GDM1 (cell line): ENCODE results near the gene DUSP22.

ENCODE experiments used
- DNase-seq: peaks from one replicate; lab custom pipeline; 2025; lab: John Stamatoyannopoulos, UW

DUSP22 gene

DNA sequence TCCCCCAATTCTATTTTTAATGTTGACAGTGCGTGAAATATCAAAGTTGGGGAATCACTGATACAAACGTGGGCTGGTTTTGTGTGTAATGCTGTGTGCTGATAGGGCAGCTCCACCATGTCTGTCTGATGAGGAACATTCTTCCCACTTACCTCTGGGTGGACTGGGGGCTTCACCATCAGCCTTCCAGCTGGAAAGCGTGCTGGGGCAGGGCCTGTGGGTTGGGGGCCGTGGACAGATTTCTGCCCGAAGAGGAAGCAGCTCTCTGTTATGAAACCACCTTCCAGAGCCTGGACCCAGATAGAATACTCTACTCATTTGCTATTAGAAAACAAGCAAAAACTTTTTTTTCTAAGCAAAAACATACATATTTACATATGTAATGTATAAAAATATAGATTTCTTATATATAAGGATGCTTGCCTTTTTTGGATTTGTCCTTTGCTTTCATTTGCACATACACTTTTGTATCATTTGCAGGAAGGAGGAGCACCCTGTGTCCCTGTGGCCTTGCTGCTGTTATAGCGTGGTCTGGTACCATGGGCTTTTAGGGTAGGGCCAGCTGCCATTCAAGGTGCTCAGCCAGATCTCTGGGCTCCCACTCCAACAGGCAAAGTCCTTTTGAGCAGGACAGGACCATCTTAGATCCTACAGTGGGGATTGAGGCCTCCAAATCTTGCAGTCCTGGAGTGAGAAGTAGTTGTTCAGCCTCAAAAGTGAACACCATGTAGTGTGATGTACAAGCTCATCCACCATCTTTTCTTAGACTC lies 48.1 kb downstream of the DUSP22 start:
- DNase-seq, result no peak

GRCh38 chr6:340991-341827 lies 48.9 kb downstream of the DUSP22 start:
- no peak for DNase-seq

DNA sequence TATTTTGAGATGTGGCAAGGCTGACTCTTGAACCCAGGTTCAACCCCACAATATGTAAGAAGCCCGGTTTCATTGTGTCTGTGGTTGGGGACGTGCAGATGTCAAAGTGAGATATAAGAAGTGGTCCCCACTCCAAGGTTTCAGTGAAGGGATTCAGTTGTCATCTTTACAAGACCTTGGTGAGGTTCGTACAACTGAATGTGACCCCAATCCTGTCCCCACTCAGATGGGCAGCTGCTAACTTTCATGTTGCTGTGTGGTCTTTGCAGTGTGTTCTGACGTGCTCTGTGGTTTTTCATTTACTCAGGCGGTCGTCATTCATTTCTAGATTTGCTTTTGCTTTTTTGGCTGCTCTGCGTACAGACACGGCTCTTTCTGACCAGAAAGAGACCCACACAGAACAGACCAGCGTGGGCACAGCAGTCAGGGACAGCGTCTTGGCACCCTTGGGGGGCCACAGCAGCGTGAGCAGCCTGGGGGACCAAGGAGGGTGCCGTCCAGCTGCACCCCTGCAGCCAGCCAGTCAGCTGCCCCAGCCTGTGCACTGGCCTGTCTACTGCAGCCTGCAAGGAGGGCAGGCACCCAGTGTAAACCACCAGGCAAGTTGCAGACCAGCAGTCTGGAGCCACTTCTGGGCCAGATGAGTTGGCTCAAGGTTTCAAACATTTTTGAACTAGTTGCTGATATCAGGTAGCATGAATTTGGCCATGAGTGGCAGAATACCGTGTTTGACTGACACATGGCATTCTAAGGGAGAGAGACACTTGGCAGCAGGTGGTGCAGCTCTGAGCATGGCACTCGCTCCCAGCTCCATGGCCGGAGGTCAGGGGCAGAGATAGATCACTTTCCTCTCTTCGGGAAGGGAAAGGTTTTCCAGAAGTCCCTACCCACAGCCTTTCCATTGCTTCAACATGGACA lies 49.9 kb downstream of the DUSP22 start:
- DNase-seq, result no peak

- DNase-seq, result no peak
Measured at GRCh38 chr6:342832-343179, 50.5 kb downstream of the DUSP22 start.

- no peak for DNase-seq
Measured at GRCh38 chr6:343226-343935, 51.1 kb downstream of the DUSP22 start.

DNA sequence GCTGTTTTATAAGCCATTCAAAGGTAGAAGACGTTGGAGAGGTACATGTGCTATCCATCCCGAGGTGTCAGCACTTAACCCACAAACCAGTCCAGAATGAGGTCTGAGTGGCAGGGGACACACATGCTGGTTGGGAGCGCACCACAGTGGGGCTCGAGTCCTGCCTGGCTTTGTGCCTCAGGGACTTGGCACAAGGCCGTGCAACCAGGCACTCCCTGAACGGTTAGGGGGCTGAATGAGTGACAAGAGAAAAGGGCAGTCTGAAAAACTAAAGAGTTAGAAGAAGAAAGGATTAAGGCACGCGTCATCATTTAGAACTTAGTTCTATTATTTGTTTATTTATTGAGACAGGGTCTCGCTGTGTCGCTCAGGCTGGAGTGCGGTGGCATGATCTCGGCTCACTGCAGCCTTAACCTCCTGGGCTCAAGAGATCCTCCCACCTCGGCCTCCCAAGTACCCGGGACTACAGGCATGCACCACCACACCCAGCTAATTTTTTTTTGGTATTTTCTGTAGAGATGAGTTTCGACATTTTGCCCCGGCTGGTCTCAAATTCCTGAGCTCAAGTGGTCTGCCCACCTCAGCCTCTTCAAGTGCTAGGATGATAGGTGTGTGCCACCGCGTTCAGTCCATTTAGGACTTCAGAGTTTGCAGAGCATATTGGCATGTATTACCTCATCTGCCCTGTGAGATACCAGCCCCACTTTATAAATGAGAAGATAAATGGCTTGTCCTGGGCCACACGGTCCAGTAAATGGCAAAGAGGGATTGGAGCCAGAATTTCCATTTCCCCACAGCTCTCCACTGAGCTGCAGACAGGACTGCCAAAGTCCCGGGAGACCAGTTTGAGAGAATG lies 51.9 kb downstream of the DUSP22 start:
- DNase-seq, result no peak

GRCh38 chr6:344816-345340 lies 52.6 kb downstream of the DUSP22 start:
- no peak for DNase-seq

GRCh38 chr6:345747-346385 lies 53.6 kb downstream of the DUSP22 start:
- DNase-seq, result no peak

DNA sequence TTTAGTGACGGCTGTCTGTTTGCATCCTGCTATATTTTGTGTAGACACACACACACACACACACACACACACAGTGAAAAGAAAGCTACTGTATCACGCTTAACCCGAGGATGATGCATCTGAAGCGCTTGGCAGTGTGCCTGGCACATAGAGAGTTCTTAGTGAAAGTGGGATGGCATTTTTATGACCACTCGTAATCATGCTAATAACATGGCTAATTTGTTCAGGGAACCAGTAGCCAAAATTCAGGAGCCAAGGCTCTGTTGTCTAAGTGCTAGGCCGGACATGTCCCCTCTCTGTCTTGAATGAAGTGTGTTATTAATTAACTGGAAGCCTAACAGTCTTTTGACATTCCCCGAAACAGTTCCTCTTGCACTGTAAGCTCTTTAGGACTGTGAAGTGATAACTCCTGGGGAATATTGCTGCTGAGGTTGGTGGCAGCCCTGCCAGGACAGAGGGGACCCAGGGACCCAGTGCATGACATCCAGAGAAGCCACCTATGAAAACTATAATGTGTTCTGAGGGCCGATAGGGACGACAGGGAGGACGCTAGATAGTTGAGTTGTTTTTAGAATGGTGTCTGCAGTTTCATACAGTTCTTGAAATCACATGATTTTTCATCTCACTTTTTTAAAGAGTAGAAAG lies 54.2 kb downstream of the DUSP22 start:
- DNase-seq, result no peak

GRCh38 chr6:347232-347631 lies 54.9 kb downstream of the DUSP22 start:
- DNase-seq, result no peak

DNA sequence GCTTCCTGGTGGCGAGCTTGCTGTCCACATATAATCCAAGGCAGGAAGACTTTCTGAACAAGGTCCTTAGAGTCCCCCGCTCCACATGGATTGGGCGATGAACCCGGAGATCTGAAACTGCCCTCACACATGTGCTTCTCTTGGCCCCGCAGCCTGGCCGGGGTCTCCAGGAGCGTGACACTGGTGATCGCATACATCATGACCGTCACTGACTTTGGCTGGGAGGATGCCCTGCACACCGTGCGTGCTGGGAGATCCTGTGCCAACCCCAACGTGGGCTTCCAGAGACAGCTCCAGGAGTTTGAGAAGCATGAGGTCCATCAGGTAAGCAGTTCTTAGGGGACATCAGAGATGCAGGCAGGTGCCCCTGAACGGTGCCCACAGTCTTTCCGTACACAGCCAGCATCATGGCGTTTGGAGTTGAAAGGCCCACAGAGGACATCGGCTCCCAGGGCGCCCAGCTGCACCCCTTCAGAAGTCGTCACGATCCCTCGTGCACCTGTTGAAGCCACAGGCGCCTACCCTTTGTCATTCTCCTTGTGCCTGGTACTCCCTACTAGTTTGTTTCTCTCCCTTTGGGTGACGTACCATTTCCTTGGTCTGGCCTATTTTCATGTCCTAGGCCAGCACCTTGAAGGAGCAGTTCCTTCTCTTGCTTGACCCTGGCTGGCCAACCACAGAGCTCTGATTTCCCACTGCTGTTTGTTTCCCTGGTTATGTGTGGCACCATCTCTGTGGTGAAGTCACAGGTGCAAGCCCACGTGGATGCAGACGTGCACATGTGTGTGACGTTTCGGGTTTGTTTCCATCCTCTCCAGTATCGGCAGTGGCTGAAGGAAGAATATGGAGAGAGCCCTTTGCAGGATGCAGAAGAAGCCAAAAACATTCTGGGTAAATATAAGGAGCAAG lies 55.9 kb downstream of the DUSP22 start:
- DNase-seq, result no peak

DNA sequence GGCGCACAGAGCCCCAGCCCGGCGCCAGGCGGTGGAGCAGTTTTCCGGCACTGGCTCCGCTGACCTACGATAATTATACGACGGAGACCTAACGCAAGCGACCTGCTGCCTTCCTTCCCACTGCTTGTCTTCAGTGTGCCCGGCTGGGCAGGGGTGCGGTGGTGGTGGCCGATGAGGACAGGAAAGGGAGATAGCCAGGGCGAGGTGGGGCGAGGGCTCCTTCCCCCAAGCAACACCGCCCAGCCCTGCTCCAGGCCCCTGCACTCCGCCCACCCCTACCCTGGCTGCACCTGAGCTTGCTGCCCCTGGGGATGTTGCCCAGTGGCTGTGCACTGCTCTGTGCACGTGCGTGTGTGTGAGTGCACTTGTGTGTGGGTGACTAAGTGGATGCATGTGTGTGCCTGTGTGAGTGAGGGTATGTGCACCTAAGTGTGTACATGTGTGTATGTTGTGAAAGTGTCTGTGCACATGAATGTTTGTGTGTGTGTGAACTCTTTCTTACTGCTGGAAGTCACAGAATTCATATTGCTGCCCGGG lies 56.6 kb downstream of the DUSP22 start:
- no peak for DNase-seq

DNA sequence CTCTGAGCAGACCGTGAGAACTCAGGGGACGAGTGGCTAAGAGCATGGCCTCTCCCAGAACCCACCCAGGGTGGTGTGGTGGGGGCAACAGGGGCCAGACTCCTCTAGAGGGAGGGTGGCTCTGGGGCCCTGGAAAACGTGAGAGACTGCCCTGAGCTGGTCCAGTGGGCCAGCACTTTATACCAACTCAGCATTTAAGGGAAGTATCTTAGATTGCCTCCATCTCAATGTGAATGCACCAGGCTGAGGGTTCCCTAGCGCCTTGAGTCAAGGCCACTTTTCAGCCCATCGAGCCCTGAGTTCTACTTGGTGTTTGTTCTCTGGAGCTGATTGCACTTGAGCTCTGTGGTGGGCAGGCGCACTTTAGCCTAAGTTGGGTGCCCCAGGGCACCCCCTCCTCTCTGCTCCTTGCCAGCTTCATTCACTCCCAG lies 57.2 kb downstream of the DUSP22 start:
- no peak for DNase-seq

GRCh38 chr6:350371-350770 lies 58.1 kb downstream of the DUSP22 start:
- no peak for DNase-seq

DNA sequence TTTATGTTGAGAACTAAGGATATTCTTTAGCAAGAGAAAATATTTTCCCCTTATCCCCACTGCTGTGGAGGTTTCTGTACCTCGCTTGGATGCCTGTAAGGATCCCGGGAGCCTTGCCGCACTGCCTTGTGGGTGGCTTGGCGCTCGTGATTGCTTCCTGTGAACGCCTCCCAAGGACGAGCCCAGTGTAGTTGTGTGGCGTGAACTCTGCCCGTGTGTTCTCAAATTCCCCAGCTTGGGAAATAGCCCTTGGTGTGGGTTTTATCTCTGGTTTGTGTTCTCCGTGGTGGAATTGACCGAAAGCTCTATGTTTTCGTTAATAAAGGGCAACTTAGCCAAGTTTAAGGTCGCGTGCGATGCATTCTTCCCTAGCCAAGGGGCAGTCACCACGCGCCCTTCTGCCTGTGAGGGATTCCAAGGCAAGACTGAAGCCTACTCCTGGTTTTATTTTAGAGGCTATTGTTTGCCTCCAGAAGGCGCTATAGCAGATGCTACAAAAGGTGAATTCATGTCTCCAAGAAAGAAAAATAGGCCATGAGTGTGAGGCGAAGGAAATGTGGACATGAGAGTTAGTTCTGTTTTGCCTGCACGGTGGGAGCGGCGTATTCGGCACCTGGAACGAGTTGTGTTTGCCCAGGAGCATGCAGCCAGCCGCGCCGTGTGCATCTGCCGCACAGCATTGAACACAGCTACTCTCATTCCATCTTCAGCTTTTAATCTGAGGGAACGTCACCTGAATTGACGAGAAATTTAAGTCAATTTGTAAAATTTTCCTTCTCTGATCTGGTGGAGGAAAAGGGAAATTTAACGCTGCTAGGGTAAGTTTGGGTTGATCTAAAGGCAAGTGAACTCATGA lies 59.0 kb downstream of the DUSP22 start:
- no peak for DNase-seq

DNA sequence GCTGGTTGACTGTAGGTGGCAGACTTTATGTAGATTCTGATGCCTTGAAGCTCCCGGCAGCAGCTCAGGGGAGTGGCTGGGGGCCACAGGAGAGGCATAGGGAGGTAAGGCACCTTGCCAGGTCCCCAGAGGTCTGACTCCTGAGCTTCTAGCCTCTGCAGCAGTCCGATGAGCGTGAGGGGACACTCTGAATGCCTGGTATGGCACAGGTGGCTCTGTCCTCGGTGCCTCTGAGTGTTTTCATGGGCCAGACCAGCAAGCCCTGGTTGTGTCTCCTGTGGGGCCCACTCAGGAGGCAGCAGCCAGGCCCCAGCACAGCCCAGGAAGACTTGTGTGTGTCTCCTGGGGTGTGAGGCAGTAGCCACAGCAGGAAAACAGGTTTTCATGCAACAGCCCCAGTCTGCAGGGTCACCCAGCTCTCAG lies 59.6 kb downstream of the DUSP22 start:
- DNase-seq, result no peak

- DNase-seq, result no peak
Measured at GRCh38 chr6:352474-352873, 60.2 kb downstream of the DUSP22 start.
